H9 (cell line): Measurements from ENCODE around the gene ZNF793. TPM values are rescaled to one million over a fixed set of nuclear protein-coding genes. Genes with fewer than 3 reads are reported as not detected.

Experiments used
- DNase-seq: peaks from one replicate; pipeline ENCODE4 v3.0.0-alpha.2; 2017
- H2AFZ ChIP-seq: one replicate; pipeline ENCODE4 v1.6.1; 2013; ENCODE audit warnings: mild to moderate bottlenecking, low read length, control low read depth, moderate library complexity
- H2AK5ac ChIP-seq: 2 replicates; pipeline ENCODE4 v1.6.1; 2013; ENCODE audit warnings: low read length, control low read depth, mixed read lengths; ENCODE audit not compliant: insufficient read length
- H2BK120ac ChIP-seq: one replicate; pipeline ENCODE4 v1.6.1; 2013; ENCODE audit warnings: low read depth, mild to moderate bottlenecking, low read length, control low read depth, inconsistent platforms; ENCODE audit not compliant: poor library complexity, severe bottlenecking
- H2BK12ac ChIP-seq: 2 replicates; pipeline ENCODE4 v1.6.1; 2013; ENCODE audit warnings: low read length, control low read depth, mixed read lengths, low read depth; ENCODE audit not compliant: insufficient read length
- H2BK15ac ChIP-seq: 2 replicates; pipeline ENCODE4 v1.6.1; 2013; ENCODE audit warnings: low read depth, low read length, control low read depth
- H2BK20ac ChIP-seq: one replicate; pipeline ENCODE4 v1.6.1; 2013; ENCODE audit warnings: low read depth, mild to moderate bottlenecking, low read length, control low read depth, inconsistent platforms; ENCODE audit not compliant: poor library complexity, severe bottlenecking
- H2BK5ac ChIP-seq: 2 replicates; pipeline ENCODE4 v1.6.1; 2013; ENCODE audit warnings: low read length, control low read depth, mixed read lengths; ENCODE audit not compliant: insufficient read length
- H3K14ac ChIP-seq: 2 replicates; pipeline ENCODE4 v1.6.1; 2013; ENCODE audit warnings: low read length, control low read depth; ENCODE audit not compliant: insufficient read depth
- H3K18ac ChIP-seq: 2 replicates; pipeline ENCODE4 v1.6.1; 2013; ENCODE audit warnings: low read depth, mild to moderate bottlenecking, mixed read lengths, low read length, control low read depth; ENCODE audit not compliant: insufficient read length
- H3K23ac ChIP-seq: 2 replicates; pipeline ENCODE4 v1.6.1; 2013; ENCODE audit warnings: low read length, control low read depth, mixed read lengths, low read depth; ENCODE audit not compliant: insufficient read length
- H3K23me2 ChIP-seq: 2 replicates; pipeline ENCODE4 v1.6.1; 2013; ENCODE audit warnings: low read depth, mild to moderate bottlenecking, mixed read lengths, low read length, control low read depth; ENCODE audit not compliant: insufficient read length, poor library complexity, severe bottlenecking
- H3K27ac ChIP-seq: 2 replicates; pipeline ENCODE4 v1.5.1; 2013; ENCODE audit warnings: low read length, control low read depth, mixed read lengths, low read depth; ENCODE audit not compliant: insufficient read length
- H3K27me3 ChIP-seq: 2 replicates; pipeline ENCODE4 v1.6.1; 2013; ENCODE audit warnings: low read length, control low read depth, inconsistent platforms; ENCODE audit not compliant: insufficient read depth
- H3K4ac ChIP-seq: 2 replicates; pipeline ENCODE4 v1.6.1; 2013; ENCODE audit warnings: low read depth, mild to moderate bottlenecking, control low read depth, inconsistent platforms, low read length, moderate library complexity
- H3K4me1 ChIP-seq: 2 replicates; pipeline ENCODE4 v1.6.1; 2013; ENCODE audit warnings: low read length, control low read depth, inconsistent platforms; ENCODE audit not compliant: insufficient read depth
- H3K4me2 ChIP-seq: 2 replicates; pipeline ENCODE4 v1.6.1; 2013; ENCODE audit warnings: low read length, control low read depth, mixed read lengths; ENCODE audit not compliant: insufficient read length, insufficient read depth
- H3K56ac ChIP-seq: 2 replicates; pipeline ENCODE4 v1.6.1; 2013; ENCODE audit warnings: low read depth, mild to moderate bottlenecking, mixed read lengths, low read length, control low read depth; ENCODE audit not compliant: insufficient read length
- H3K79me1 ChIP-seq: 2 replicates; pipeline ENCODE4 v1.6.1; 2013; ENCODE audit warnings: low read depth, mild to moderate bottlenecking, moderate library complexity, low read length, control low read depth, inconsistent platforms; ENCODE audit not compliant: insufficient read depth, poor library complexity, severe bottlenecking
- H3K79me2 ChIP-seq: 2 replicates; pipeline ENCODE4 v1.6.1; 2013; ENCODE audit warnings: low read length, control low read depth, inconsistent platforms; ENCODE audit not compliant: insufficient read depth
- H3K9ac ChIP-seq: 2 replicates; pipeline ENCODE4 v1.6.1; 2013; ENCODE audit warnings: low read length, control low read depth, mixed read lengths; ENCODE audit not compliant: insufficient read length; ENCODE audit errors: extremely low read depth
- H3K9me3 ChIP-seq: one replicate; pipeline ENCODE4 v1.6.1; 2013; ENCODE audit warnings: low read depth, low read length, inconsistent platforms; ENCODE audit not compliant: control insufficient read depth
- H3T11ph ChIP-seq: one replicate; pipeline ENCODE4 v1.6.1; 2013; ENCODE audit warnings: mild to moderate bottlenecking, low read length, control low read depth, inconsistent platforms
- H4K20me1 ChIP-seq: one replicate; pipeline ENCODE4 v1.6.1; 2013; ENCODE audit not compliant: control insufficient read depth, insufficient read length, insufficient read depth
- H4K5ac ChIP-seq: 2 replicates; pipeline ENCODE4 v1.6.1; 2013; ENCODE audit warnings: low read depth, mild to moderate bottlenecking, mixed read lengths, low read length, control low read depth; ENCODE audit not compliant: insufficient read length
- H4K8ac ChIP-seq: replicated peaks from 2 replicates; pipeline ENCODE4 v1.6.1; 2013; ENCODE audit warnings: low read length, control low read depth, mixed read lengths, low read depth; ENCODE audit not compliant: insufficient read length
- H4K91ac ChIP-seq: 2 replicates; pipeline ENCODE4 v1.6.1; 2013; ENCODE audit warnings: low read depth, mild to moderate bottlenecking, moderate library complexity, mixed read lengths, low read length, control low read depth; ENCODE audit not compliant: insufficient read length
- H3K27ac Mint-ChIP-seq, 3 experiments: 2 replicates in 2 of 3; 3 replicates in 1 of 3; pipeline ENCODE4 v1.8.0; 2020 to 2021; ENCODE audit warnings: mixed read lengths in 3 of 3, mild to moderate bottlenecking in 1 of 3, moderate library complexity in 1 of 3
- H3K27me3 Mint-ChIP-seq: 2 replicates; pipeline ENCODE4 v1.8.0; 2021; ENCODE audit warnings: low read depth, mild to moderate bottlenecking, moderate library complexity, mixed read lengths
- H3K36me3 Mint-ChIP-seq, 3 experiments: 2 replicates in 2 of 3; 3 replicates in 1 of 3; pipeline ENCODE4 v1.8.0; 2020 to 2021; ENCODE audit warnings: low read depth in 3 of 3, mixed read lengths in 3 of 3; ENCODE audit not compliant: insufficient read depth in 1 of 3
- H3K4me1 Mint-ChIP-seq, 2 experiments: 2 replicates each; pipeline ENCODE4 v1.8.0; 2020; ENCODE audit warnings: mixed read lengths in 2 of 2
- H3K4me3 Mint-ChIP-seq, 2 experiments: 2 replicates in 1 of 2; 3 replicates in 1 of 2; pipeline ENCODE4 v1.8.0; 2020 to 2021; ENCODE audit warnings: mild to moderate bottlenecking in 2 of 2, mixed read lengths in 2 of 2, moderate library complexity in 1 of 2
- H3K9me3 Mint-ChIP-seq, 2 experiments: 2 replicates in 1 of 2; 3 replicates in 1 of 2; pipeline ENCODE4 v1.8.0; 2020; ENCODE audit warnings: mild to moderate bottlenecking in 2 of 2, mixed read lengths in 2 of 2, moderate library complexity in 1 of 2
- WGBS: extraction: QIAGEN DNeasy Blood & Tissue Kit; methylation state at CpG from one replicate; pipeline ENCODE4 v1.1.7; 2013; ENCODE audit warnings: missing lambda C conversion rate, low lambda C conversion rate, mixed read lengths; ENCODE audit not compliant: insufficient read length; ENCODE audit errors: extremely low coverage; 5-methylcytosine and 5-hydroxymethylcytosine counted together
- total RNA-seq: library from RNA; stranded (reverse); gene quantifications from 2 replicates; pipeline ENCODE4 v1.2.1, GENCODE V29; 2021
- TF ChIP-seq, protein P1 (sequence below): fragments of 200-600 bp; sonication (generic); conservative IDR thresholded peaks from 3 replicates; pipeline ENCODE4 v1.8.0; 2021; ENCODE audit warnings: antibody characterized with exemption, mild to moderate bottlenecking

The ZNF793 gene
- total RNA-seq, 1 experiment from 2014 or later: 17.1 TPM

DNA sequence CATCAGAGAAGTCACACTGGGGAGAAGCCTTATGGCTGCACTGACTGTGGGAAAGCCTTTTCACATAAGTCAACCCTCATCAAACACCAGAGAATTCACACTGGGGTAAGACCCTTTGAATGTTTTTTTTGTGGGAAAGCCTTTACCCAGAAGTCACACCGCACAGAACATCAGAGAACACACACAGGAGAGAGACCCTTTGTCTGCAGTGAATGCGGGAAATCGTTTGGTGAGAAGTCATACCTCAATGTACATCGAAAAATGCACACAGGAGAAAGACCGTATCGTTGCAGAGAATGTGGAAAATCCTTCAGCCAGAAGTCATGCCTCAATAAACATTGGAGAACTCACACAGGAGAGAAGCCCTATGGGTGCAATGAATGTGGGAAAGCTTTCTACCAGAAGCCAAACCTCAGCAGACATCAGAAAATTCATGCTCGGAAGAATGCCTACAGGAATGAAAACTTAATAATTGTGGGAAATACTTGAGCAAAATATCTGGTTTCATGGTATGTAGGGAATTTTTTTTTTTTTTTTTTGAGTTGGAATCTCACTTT is 30.7 kb downstream of the ZNF793 start:
- H4K91ac ChIP-seq: no peak overlapping the region
- no peak overlapping the region for H3K9ac ChIP-seq
- TF ChIP-seq, protein P1, sequence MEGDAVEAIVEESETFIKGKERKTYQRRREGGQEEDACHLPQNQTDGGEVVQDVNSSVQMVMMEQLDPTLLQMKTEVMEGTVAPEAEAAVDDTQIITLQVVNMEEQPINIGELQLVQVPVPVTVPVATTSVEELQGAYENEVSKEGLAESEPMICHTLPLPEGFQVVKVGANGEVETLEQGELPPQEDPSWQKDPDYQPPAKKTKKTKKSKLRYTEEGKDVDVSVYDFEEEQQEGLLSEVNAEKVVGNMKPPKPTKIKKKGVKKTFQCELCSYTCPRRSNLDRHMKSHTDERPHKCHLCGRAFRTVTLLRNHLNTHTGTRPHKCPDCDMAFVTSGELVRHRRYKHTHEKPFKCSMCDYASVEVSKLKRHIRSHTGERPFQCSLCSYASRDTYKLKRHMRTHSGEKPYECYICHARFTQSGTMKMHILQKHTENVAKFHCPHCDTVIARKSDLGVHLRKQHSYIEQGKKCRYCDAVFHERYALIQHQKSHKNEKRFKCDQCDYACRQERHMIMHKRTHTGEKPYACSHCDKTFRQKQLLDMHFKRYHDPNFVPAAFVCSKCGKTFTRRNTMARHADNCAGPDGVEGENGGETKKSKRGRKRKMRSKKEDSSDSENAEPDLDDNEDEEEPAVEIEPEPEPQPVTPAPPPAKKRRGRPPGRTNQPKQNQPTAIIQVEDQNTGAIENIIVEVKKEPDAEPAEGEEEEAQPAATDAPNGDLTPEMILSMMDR: no peak
- H3K27ac ChIP-seq: no peak overlapping the region
- no peak overlapping the region for H4K5ac ChIP-seq
- no peak overlapping the region for H2BK12ac ChIP-seq
- H3K18ac ChIP-seq: no peak overlapping the region
- no peaks in the 10 kb centered on the region for H3K23me2 ChIP-seq
- Mint-ChIP-seq H3K36me3 (peaks cover 60 to 68% (median 67%) of the 10 kb centered on the region in 3 experiments), H3K4me3 (no peak overlapping the region), H3K4me1 (no peaks in the 10 kb centered on the region), H3K27ac (no peak overlapping the region), H3K9me3 (peaks cover 78 to 85% of the 10 kb centered on the region in 2 experiments), H3K27me3 (peaks cover 2% of the 10 kb centered on the region)
- no peaks in the 10 kb centered on the region for H3K79me2 ChIP-seq
- no peak overlapping the region for H3K4ac ChIP-seq
- H3K9me3 ChIP-seq: peaks cover 47% of the 10 kb centered on the region
- H2AK5ac ChIP-seq: no peak overlapping the region
- no peak overlapping the region for H3K56ac ChIP-seq
- no peak overlapping the region for H3K23ac ChIP-seq
- H3K79me1 ChIP-seq: no peaks in the 10 kb centered on the region
- no peak for DNase-seq
- no peak overlapping the region for H3K14ac ChIP-seq
- H2AFZ ChIP-seq: no peak overlapping the region
- no peaks in the 10 kb centered on the region for H3K4me1 ChIP-seq
- H2BK5ac ChIP-seq: no peak overlapping the region
- no peaks in the 10 kb centered on the region for H3K27me3 ChIP-seq
- no peaks in the 10 kb centered on the region for H4K20me1 ChIP-seq
- no peak overlapping the region for H4K8ac ChIP-seq
- H3K4me2 ChIP-seq: no peak overlapping the region
- no peak overlapping the region for H3T11ph ChIP-seq
- no peak overlapping the region for H2BK20ac ChIP-seq
- H2BK15ac ChIP-seq: no peak overlapping the region
- no peak overlapping the region for H2BK120ac ChIP-seq
- WGBS: no CpG with 5 or more reads among the region's 7 CpGs
